Measurements from ENCODE around the gene CCT6B. TPM values are rescaled to one million over a fixed set of nuclear protein-coding genes. Genes with fewer than 3 reads are reported as not detected.
"Not testable (repeated sequence)": the region's sequence is repeated elsewhere in the genome, so short reads cannot be mapped to it uniquely, and the experiment has no call there.

CCT6B gene
- total RNA-seq, 1 donor from 2014 or later, result 1.5 TPM

- no peak for TF ChIP-seq CTCF (IDR thresholded peaks at IDR 0.05)
- Histone ChIP-seq H3K4me1 (peaks cover 18% of the 10 kb centered on the region), H3K36me3 (peaks cover 5% of the 10 kb centered on the region), H3K4me3 (no peak overlapping the region), H3K27me3 (ENCODE audit: low read depth) (no peaks in the 10 kb centered on the region), H3K27ac (no peak overlapping the region), H3K9me3 (no peaks in the 10 kb centered on the region)
- DNase-seq (no peak), ATAC-seq (no peak)
- intact Hi-C loops (cut with DNase I), result no loop called here
Measured at GRCh38 chr17:34958438-34958837, 2.8 kb downstream of the CCT6B start.

- H3K36me3 ChIP-seq; intact Hi-C loops (cut with DNase I); H3K9me3 ChIP-seq; H3K4me1 ChIP-seq; H3K27ac ChIP-seq; H3K27me3 ChIP-seq (ENCODE audit: low read depth); H3K4me3 ChIP-seq; ATAC-seq; DNase-seq: not testable (repeated sequence)
Measured at GRCh38 chr17:34950780-34951179, 10.5 kb downstream of the CCT6B start.

GRCh38 chr17:34930283-34930682 lies 31.0 kb downstream of the CCT6B start:
- H3K9me3 ChIP-seq, result no peaks in the 10 kb centered on the region
- intact Hi-C loops (cut with DNase I), result no loop called here
- no peak overlapping the region for H3K27ac ChIP-seq
- H3K36me3 ChIP-seq, result no peaks in the 10 kb centered on the region
- H3K4me3 ChIP-seq, result no peak overlapping the region
- TF ChIP-seq CTCF (IDR thresholded peaks at IDR 0.05), result no peak
- no peaks in the 10 kb centered on the region for H3K27me3 ChIP-seq (ENCODE audit: low read depth)
- no peak for ATAC-seq
- no peak for DNase-seq
- no peaks in the 10 kb centered on the region for H3K4me1 ChIP-seq

- Histone ChIP-seq H3K4me1 (no peaks in the 10 kb centered on the region), H3K27me3 (ENCODE audit: low read depth) (no peaks in the 10 kb centered on the region), H3K9me3 (no peaks in the 10 kb centered on the region), H3K36me3 (no peaks in the 10 kb centered on the region), H3K27ac (no peak overlapping the region), H3K4me3 (no peak overlapping the region)
- ATAC-seq (no peak), DNase-seq (no peak)
- intact Hi-C loops (cut with DNase I), result no loop called here
- no peak for TF ChIP-seq CTCF (IDR thresholded peaks at IDR 0.05)
Measured at GRCh38 chr17:34926661-34927060, 34.6 kb downstream of the CCT6B start.

- intact Hi-C loops (cut with DNase I), result no loop called here
- Histone ChIP-seq H3K9me3 (peaks cover under 1% of the 10 kb centered on the region), H3K27me3 (ENCODE audit: low read depth) (no peaks in the 10 kb centered on the region), H3K4me1 (no peaks in the 10 kb centered on the region), H3K36me3 (no peaks in the 10 kb centered on the region), H3K4me3 (no peak overlapping the region), H3K27ac (no peak overlapping the region)
- no peak for DNase-seq
- TF ChIP-seq CTCF (IDR thresholded peaks at IDR 0.05), result no peak
- no peak for ATAC-seq
Measured at GRCh38 chr17:34920676-34921075, 40.6 kb downstream of the CCT6B start.

- TF ChIP-seq CTCF (IDR thresholded peaks at IDR 0.05), result no peak
- Histone ChIP-seq H3K27me3 (ENCODE audit: low read depth) (no peaks in the 10 kb centered on the region), H3K4me1 (no peaks in the 10 kb centered on the region), H3K9me3 (peaks cover 7% of the 10 kb centered on the region), H3K27ac (no peak overlapping the region), H3K36me3 (no peaks in the 10 kb centered on the region), H3K4me3 (no peak overlapping the region)
- intact Hi-C loops (cut with DNase I), result no loop called here
- ATAC-seq (no peak), DNase-seq (no peak)
Measured at GRCh38 chr17:34917381-34917780, 43.9 kb downstream of the CCT6B start.

All from lower lobe of right lung (tissue), 2 donors.